HG02840 (cell line): Measurements from ENCODE around the gene BOK.
"Not testable (repeated sequence)": the region's sequence is repeated elsewhere in the genome, so short reads cannot be mapped to it uniquely, and the experiment has no call there.

Experiments used
- ATAC-seq: cut with Tn5 transposase; IDR thresholded peaks from one replicate; pipeline ENCODE4 v1.9.1; 2021; ENCODE audit warnings: mild to moderate bottlenecking, moderate library complexity, moderate number of reproducible peaks; ENCODE audit not compliant: unreplicated experiment, low FRiP score

BOK gene

GRCh38 chr2:241558532-241559322 lies at the start of gene BOK:
Gene BOK, plus strand, starts transcription at chr2:241558745. Its CDS starts 739 bp downstream, at chr2:241559484.
- ATAC-seq, result no peak

GRCh38 chr2:241509155-241509784 lies 49.3 kb upstream of the BOK start:
- no peak for ATAC-seq

GRCh38 chr2:241511091-241511741 lies 47.3 kb upstream of the BOK start:
- ATAC-seq, result no peak

GRCh38 chr2:241514553-241514952 lies 44.0 kb upstream of the BOK start:
- ATAC-seq, result no peak

- ATAC-seq, result no peak
Measured at GRCh38 chr2:241514986-241515737, 43.4 kb upstream of the BOK start.

- no peak for ATAC-seq
Measured at GRCh38 chr2:241516520-241516965, 42.0 kb upstream of the BOK start.

- no peak for ATAC-seq
Measured at GRCh38 chr2:241517297-241517696, 41.2 kb upstream of the BOK start.

GRCh38 chr2:241519669-241520068 lies 38.9 kb upstream of the BOK start:
- ATAC-seq, result no peak

- no peak for ATAC-seq
Measured at GRCh38 chr2:241522477-241522876, 36.1 kb upstream of the BOK start.

- ATAC-seq, result not testable (repeated sequence)
Measured at GRCh38 chr2:241525818-241526780, 32.4 kb upstream of the BOK start.

- ATAC-seq, result no peak
Measured at GRCh38 chr2:241530571-241530970, 28.0 kb upstream of the BOK start.

GRCh38 chr2:241531161-241531722 lies 27.3 kb upstream of the BOK start:
- no peak for ATAC-seq

- ATAC-seq, result no peak
Measured at GRCh38 chr2:241532168-241532567, 26.4 kb upstream of the BOK start.

GRCh38 chr2:241532733-241533601 lies 25.6 kb upstream of the BOK start:
- ATAC-seq, result no peak

- ATAC-seq, result no peak
Measured at GRCh38 chr2:241534293-241534692, 24.3 kb upstream of the BOK start.

GRCh38 chr2:241534701-241535375 lies 23.7 kb upstream of the BOK start:
- no peak for ATAC-seq

GRCh38 chr2:241535871-241536655 lies 22.5 kb upstream of the BOK start:
- ATAC-seq, result no peak
